HUES64 (cell line): ENCODE results near the gene ARNT2.

Experiments
- H3K27ac ChIP-seq: 2 replicates; pipeline ENCODE4 v1.7.0; 2013; ENCODE audit warnings: low read depth, low read length, inconsistent platforms
- H3K27me3 ChIP-seq: 2 replicates; pipeline ENCODE4 v1.6.1; 2013; ENCODE audit warnings: mild to moderate bottlenecking, low read length; ENCODE audit not compliant: insufficient read depth
- H3K36me3 ChIP-seq: 2 replicates; pipeline ENCODE4 v1.6.1; 2013; ENCODE audit warnings: mild to moderate bottlenecking, low read length; ENCODE audit not compliant: insufficient read depth
- H3K4me1 ChIP-seq: 2 replicates; pipeline ENCODE4 v1.6.1; 2013; ENCODE audit warnings: mild to moderate bottlenecking, low read length, moderate library complexity; ENCODE audit not compliant: insufficient read depth
- H3K4me3 ChIP-seq: 2 replicates; pipeline ENCODE4 v1.5.1; 2013; ENCODE audit warnings: mild to moderate bottlenecking, low read length, moderate library complexity
- H3K9ac ChIP-seq: 2 replicates; pipeline ENCODE4 v1.6.1; 2013; ENCODE audit warnings: mild to moderate bottlenecking, low read depth, low read length
- H3K9me3 ChIP-seq: 2 replicates; pipeline ENCODE4 v1.6.1; 2013; ENCODE audit warnings: low read depth, low read length; ENCODE audit not compliant: insufficient read depth
- WGBS: fragments of 150-250, 120-280 bp; methylation state at CpG from one replicate; pipeline ENCODE4 v1.1.7; 2013; ENCODE audit warnings: missing lambda C conversion rate; 5-methylcytosine and 5-hydroxymethylcytosine counted together

ARNT2 gene

DNA sequence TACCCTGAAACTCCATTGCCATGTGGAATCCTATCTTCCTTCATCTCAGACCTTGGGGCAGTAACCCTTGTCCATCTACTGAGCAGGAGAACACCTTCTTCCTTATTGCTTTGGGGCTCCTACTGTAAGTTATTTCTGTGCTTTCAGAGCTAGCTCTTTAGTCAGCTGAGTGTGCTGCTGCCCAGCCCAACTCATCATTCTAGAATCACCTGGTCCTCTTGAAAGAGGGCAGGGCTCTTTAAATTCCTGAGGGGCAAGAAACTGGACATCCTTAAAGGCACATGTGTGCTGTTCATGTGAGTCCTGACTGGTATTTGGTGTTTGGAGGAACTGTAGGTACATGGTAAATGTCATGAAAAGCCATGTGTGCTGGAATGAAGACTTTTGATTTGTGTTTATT lies 140.9 kb downstream of the ARNT2 start:
- Histone ChIP-seq H3K9ac (no peak overlapping the region), H3K9me3 (no peaks in the 10 kb centered on the region), H3K4me1 (no peaks in the 10 kb centered on the region), H3K27ac (no peak overlapping the region), H3K27me3 (no peaks in the 10 kb centered on the region), H3K36me3 (no peaks in the 10 kb centered on the region), H3K4me3 (no peak overlapping the region)

DNA sequence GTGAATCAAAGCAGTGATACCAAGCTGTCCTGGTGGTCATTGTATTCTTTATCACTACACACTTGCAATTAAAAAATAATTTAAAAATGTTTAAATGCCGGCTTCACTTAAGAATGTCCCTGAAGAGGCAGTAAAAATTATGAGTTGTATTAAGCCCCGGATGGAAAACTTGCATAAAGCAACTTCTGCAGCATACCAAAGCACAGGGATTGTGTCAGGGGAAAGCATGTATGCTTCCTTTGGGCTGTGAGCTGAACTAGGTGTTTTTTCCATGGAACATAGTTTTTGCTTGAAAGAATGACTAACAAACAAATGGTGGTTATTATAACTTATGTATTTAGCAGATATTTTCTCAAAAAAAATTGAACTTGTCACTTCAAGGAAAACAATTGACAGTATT lies 143.1 kb downstream of the ARNT2 start:
- Histone ChIP-seq H3K4me1 (no peaks in the 10 kb centered on the region), H3K9ac (no peak overlapping the region), H3K9me3 (no peaks in the 10 kb centered on the region), H3K27ac (no peak overlapping the region), H3K4me3 (no peak overlapping the region), H3K27me3 (no peaks in the 10 kb centered on the region), H3K36me3 (no peaks in the 10 kb centered on the region)
- WGBS, result 93% methylated on average over 2 of the region's 2 CpGs

DNA sequence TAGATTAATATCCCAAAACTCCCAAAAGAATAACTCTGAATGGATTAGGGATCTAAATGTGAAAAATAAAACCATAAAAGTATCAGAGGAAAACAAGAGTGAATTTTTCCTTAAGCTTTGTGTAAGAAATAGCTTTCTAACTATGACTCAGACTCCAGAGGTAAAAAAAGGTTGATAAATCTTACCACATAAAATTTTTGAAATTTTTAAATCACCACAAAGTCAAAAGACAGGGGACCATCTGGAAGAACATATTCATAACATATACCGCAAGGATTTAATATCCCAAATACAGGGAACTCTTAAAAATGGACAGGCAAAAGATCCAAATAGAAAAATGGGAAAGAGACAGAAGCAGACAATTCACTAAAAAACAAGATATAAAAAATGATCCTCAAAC lies 145.0 kb downstream of the ARNT2 start:
- Histone ChIP-seq H3K9me3 (no peaks in the 10 kb centered on the region), H3K36me3 (no peaks in the 10 kb centered on the region), H3K9ac (no peak overlapping the region), H3K4me3 (no peak overlapping the region), H3K27ac (no peak overlapping the region), H3K27me3 (no peaks in the 10 kb centered on the region), H3K4me1 (no peaks in the 10 kb centered on the region)
- WGBS, result no CpG with 5 or more reads among the region's 1 CpG

DNA sequence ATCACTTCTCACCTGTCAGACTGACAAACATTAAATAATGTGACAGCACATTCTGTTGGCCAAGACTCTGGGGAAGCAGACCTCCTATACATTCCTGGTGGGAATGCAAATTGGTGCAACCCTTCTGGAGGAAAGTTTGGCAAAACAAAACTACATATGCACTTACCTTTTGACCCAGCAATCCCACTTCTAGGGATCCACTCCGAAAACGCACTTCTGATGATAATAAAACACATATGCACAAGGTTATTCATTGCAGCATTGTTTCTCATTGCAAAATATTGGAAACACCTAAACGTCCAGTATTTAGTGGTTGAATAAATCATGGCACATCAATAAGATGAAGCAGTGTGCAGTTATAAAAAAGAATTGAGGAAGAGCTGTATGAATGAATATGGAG lies 145.5 kb downstream of the ARNT2 start:
- Histone ChIP-seq H3K9me3 (no peaks in the 10 kb centered on the region), H3K36me3 (no peaks in the 10 kb centered on the region), H3K27me3 (no peaks in the 10 kb centered on the region), H3K4me3 (no peak overlapping the region), H3K27ac (no peak overlapping the region), H3K9ac (no peak overlapping the region), H3K4me1 (no peaks in the 10 kb centered on the region)
- WGBS, result 91% methylated on average over 3 of the region's 3 CpGs

DNA sequence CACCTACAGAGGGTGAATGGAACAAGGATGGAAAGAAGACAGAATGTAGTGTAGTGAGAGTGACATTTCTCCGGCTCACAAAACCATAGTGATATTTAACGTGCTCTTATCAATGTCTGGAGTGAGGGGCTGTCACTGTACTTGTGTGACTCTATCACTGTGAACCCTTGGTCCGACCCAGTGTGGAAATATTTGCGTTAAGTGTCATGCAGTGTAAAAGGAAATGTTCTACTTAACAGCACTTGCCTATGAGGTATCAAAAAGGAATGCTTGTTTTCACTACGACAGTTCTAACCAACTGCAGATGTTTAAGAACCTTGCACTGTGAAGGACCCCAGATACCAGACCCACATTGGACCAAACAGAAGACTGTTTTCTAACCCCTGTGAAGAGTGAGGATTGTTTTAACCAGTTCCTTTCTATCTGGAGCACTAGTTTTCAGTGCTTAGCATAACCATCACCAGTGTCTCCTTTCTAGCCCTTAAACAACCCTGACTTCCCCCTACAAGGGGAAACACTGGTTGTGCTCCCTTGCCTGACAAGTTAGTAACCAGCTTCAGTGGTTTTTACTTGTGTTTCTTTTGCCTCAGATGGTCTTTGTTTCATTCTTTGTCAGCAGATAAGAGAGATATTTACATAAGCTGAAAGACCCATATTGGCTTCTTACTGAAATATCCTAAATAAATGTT lies 146.2 kb downstream of the ARNT2 start:
- Histone ChIP-seq H3K36me3 (no peaks in the 10 kb centered on the region; the same call in 1 of the 2 replicates), H3K4me1 (no peaks in the 10 kb centered on the region), H3K4me3 (no peak overlapping the region), H3K9ac (no peak overlapping the region), H3K27ac (no peak overlapping the region), H3K27me3 (no peaks in the 10 kb centered on the region), H3K9me3 (no peaks in the 10 kb centered on the region)
- WGBS, result 91% methylated on average over 5 of the region's 5 CpGs

DNA sequence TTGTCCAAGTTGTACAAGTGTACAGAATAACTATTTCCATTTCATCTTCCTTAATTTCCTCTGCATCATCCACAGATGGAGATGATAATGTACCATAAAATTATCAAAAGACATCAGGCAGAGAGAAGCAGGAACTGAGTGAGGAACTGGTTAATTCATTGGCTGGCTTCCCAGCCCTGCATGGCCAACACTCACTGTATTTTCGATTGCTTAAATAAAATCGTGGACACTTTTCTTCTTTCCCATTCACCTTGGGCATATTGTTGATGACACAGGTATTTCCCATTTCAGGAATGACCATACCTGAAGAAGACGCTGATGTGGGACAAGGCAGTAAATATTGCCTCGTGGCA lies 146.7 kb downstream of the ARNT2 start:
- 93% methylated on average over 4 of the region's 4 CpGs for WGBS
- H3K4me1 ChIP-seq, result no peaks in the 10 kb centered on the region
- no peak overlapping the region for H3K27ac ChIP-seq
- H3K4me3 ChIP-seq, result no peak overlapping the region
- H3K27me3 ChIP-seq, result no peaks in the 10 kb centered on the region
- no peaks in the 10 kb centered on the region; the same call in 1 of the 2 replicates for H3K36me3 ChIP-seq
- no peak overlapping the region for H3K9ac ChIP-seq
- H3K9me3 ChIP-seq, result no peaks in the 10 kb centered on the region

DNA sequence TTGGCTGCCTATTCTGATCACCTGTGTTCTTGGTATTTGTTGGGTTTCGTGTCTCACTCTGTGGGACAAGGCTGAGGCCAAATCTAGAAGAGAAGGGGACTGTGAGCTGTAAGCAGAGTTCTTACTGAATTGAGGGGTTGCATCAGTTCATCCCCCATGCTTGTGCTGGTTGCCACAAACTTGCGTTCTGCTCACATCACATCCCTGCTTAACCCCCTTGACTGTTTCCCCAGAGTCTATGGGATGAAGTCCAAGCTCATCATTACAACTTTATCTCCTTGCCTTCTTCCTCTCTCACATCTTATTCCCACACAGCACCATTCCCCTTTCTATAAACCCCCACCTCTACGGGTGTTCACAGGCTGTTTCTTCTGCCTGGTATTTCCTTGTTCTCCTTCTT lies 147.2 kb downstream of the ARNT2 start:
- H3K9ac ChIP-seq, result no peak overlapping the region
- H3K27me3 ChIP-seq, result no peaks in the 10 kb centered on the region
- WGBS, result 93% methylated on average over 3 of the region's 3 CpGs
- no peak overlapping the region for H3K4me3 ChIP-seq
- no peaks in the 10 kb centered on the region for H3K9me3 ChIP-seq
- no peaks in the 10 kb centered on the region; the same call in 1 of the 2 replicates for H3K36me3 ChIP-seq
- no peak overlapping the region for H3K27ac ChIP-seq
- no peaks in the 10 kb centered on the region for H3K4me1 ChIP-seq

DNA sequence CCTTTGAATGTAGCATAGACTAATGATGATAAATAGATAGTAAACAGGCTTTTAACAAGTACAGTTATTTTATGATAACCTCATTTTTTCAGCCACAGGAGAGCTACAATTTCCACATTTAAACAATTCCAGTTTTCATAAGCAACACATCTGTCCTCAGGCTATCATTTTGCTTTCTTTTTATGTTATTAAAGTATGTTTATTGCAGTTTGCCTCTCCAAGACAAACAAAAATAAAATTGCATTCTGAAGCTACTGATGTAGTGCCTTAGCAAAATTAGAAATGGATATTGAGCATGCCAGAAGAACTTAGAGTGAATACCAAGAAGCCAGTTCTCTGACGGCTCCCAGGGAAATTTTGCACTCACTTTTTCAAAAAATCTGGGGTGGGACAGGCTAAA lies 150.4 kb downstream of the ARNT2 start:
- WGBS, result 93% methylated on average over 1 of the region's 1 CpG

DNA sequence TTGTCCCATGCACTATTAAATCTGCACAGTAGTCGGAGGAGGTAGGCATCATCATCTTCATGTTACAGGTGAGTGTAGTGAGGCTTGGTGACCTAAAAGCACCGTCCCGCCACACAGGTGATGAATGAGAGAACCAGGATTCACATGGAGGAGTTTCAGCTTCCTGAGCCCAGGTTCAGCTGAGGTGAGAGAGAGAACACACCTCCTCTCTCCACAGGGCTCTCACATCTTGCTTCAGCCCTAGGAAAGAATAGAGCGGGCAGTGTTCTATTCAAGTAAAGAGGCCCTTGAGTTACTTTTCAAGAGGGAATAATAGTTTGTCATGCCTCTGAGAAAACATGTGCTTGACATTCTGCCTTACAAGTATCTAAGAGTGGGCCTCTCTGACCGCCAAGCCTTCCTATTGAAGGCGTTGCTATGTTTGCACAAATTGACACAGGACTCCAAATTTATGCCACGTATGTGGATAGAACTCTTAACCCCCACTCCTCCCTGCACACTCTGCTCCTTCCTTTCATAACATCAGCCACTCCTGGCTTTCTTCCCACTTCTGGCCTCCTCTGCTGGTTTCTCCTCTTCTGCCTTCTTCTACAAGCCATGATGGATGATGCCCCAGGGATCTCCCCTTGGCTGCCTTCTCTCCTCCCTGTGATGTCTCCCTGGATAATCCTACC lies 152.6 kb downstream of the ARNT2 start:
- Histone ChIP-seq H3K27ac (no peak overlapping the region), H3K4me1 (0 out of 2 replicates have a peak, but pooled peaks cover 6% of the 10 kb centered on the region), H3K27me3 (no peaks in the 10 kb centered on the region), H3K36me3 (no peaks in the 10 kb centered on the region; the same call in 1 of the 2 replicates), H3K9ac (no peak overlapping the region), H3K4me3 (no peak overlapping the region), H3K9me3 (no peaks in the 10 kb centered on the region)
- WGBS, result 94% methylated on average over 7 of the region's 7 CpGs

More for the DNA sequence above, 150.4 kb downstream of the ARNT2 start:
- no peak overlapping the region for H3K27ac ChIP-seq
- no peaks in the 10 kb centered on the region for H3K27me3 ChIP-seq
- H3K36me3 ChIP-seq, result no peaks in the 10 kb centered on the region; the same call in 1 of the 2 replicates
- H3K9me3 ChIP-seq, result no peaks in the 10 kb centered on the region
- no peak overlapping the region for H3K4me3 ChIP-seq
- H3K4me1 ChIP-seq, result 0 out of 2 replicates have a peak, but pooled peaks cover 3% of the 10 kb centered on the region
- H3K9ac ChIP-seq, result no peak overlapping the region

DNA sequence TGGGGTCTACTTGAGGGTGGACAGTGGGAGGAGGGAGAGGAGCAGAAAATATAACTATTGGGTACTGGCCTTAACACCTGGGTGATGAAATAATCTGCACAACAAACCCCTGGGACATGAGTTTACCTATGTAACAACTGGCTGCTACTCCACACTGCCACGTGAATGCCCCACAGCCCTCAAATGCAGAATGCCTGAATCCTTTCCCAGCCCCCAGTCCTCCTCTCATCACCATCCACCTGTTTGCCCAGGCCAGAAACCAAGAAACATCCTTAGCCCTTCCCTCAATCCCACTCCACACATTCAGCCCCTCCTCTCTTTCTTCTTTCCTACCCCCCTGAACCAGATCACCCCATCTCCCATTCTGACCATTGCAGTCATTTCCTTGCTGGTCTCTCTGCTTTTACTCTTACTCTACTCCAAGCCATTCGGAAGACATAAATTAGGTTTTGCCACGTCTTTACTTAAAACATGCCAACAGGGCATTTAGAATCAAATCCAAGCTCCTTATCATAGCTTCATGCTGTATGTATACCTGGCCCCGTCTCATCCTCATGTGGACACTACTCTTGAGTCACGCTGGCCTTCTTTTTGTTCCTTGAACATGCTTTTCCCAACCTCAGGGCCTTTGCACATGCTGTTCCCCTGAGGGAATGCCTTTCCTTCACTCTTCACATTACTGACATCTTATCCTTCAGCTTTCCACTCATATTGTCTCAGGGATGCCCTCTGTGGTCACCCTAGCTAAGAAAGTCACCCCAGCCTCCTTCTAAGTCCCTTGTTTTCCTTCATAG lies 153.5 kb downstream of the ARNT2 start:
- H3K36me3 ChIP-seq, result no peaks in the 10 kb centered on the region; the same call in 1 of the 2 replicates
- WGBS, result 91% methylated on average over 5 of the region's 5 CpGs

More for the DNA sequence above, 153.5 kb downstream of the ARNT2 start:
- Histone ChIP-seq H3K4me1 (0 out of 2 replicates have a peak, but pooled peaks cover 6% of the 10 kb centered on the region), H3K9me3 (no peaks in the 10 kb centered on the region), H3K27ac (no peak overlapping the region), H3K4me3 (no peak overlapping the region), H3K27me3 (no peaks in the 10 kb centered on the region), H3K9ac (no peak overlapping the region)
